Measurements from ENCODE around the gene NTSR1. TPM values are rescaled to one million over a fixed set of nuclear protein-coding genes. Genes with fewer than 3 reads are reported as not detected.

NTSR1 gene
- total RNA-seq, 1 experiment from 2014 or later: 0.16 TPM

GRCh38 chr20:62773845-62774714 lies 65.4 kb downstream of the NTSR1 start:
- no peak for TF ChIP-seq CTCF (IDR thresholded peaks at IDR 0.05; ENCODE audit: insufficient read depth in 1 of 2, low read depth in 1 of 2, low read length in 1 of 2, severe bottlenecking in 1 of 2, unreplicated experiment in 1 of 2)
- Mint-ChIP-seq H3K27me3 (ENCODE audit: insufficient read depth, unreplicated experiment) (peaks cover 10% of the 10 kb centered on the region), H3K9me3 (ENCODE audit: unreplicated experiment) (peaks cover 11% of the 10 kb centered on the region), H3K36me3 (ENCODE audit: insufficient read depth, unreplicated experiment) (no peaks in the 10 kb centered on the region), H3K4me1 (ENCODE audit: low read depth, unreplicated experiment) (peaks cover 7% of the 10 kb centered on the region), H3K27ac (ENCODE audit: unreplicated experiment) (no peak overlapping the region), H3K4me3 (ENCODE audit: unreplicated experiment) (no peak overlapping the region)
- no TSS peak for BruUV-seq (replicated peaks)
- Histone ChIP-seq H3K4me3 (ENCODE audit: low read depth, low read length) (no peak overlapping the region), H3K36me3 (ENCODE audit: control insufficient read depth, insufficient read depth, low read length) (no peaks in the 10 kb centered on the region), H3K27me3 (replicated peaks; ENCODE audit: control insufficient read depth, insufficient read depth, low read length) (peaks cover 2% of the 10 kb centered on the region), H3K9me3 (0 out of 2 replicates have a peak, but pooled peaks cover 4% of the 10 kb centered on the region), H3K4me1 (peaks cover 2% of the 10 kb centered on the region)
- DNase-seq: no peak
- intact Hi-C loops (cut with micrococcal nuclease; ENCODE audit: unreplicated experiment): no loop called here
- ChIA-PET POLR2A (no interaction called here), CTCF (interaction anchor here (0.9 kb wide), 1 partner anchor 20 kb away, joined by 3 read pairs; no protein-coding TSS in a partner anchor)

- ChIA-PET CTCF (no interaction called here), POLR2A (no interaction called here)
- no peak overlapping the region for H3K4me3 Mint-ChIP-seq (ENCODE audit: unreplicated experiment)
Observed at GRCh38 chr20:62774762-62775161, 66.1 kb downstream of the NTSR1 start.

GRCh38 chr20:62775206-62775605 lies 66.6 kb downstream of the NTSR1 start:
- Mint-ChIP-seq H3K27ac (ENCODE audit: unreplicated experiment) (no peak overlapping the region), H3K4me3 (ENCODE audit: unreplicated experiment) (no peak overlapping the region), H3K4me1 (ENCODE audit: low read depth, unreplicated experiment) (peaks cover 7% of the 10 kb centered on the region), H3K36me3 (ENCODE audit: insufficient read depth, unreplicated experiment) (no peaks in the 10 kb centered on the region), H3K9me3 (ENCODE audit: unreplicated experiment) (peaks cover 11% of the 10 kb centered on the region), H3K27me3 (ENCODE audit: insufficient read depth, unreplicated experiment) (peaks cover 10% of the 10 kb centered on the region)
- no peak for DNase-seq
- no peak for TF ChIP-seq CTCF (IDR thresholded peaks at IDR 0.05; ENCODE audit: insufficient read depth in 1 of 2, low read depth in 1 of 2, low read length in 1 of 2, severe bottlenecking in 1 of 2, unreplicated experiment in 1 of 2)
- 0 out of 2 replicates have a peak, but pooled peaks cover 4% of the 10 kb centered on the region for H3K9me3 ChIP-seq
- no peaks in the 10 kb centered on the region for H3K4me1 ChIP-seq
- H3K4me3 ChIP-seq (ENCODE audit: low read depth, low read length): no peak overlapping the region
- H3K27me3 ChIP-seq (replicated peaks; ENCODE audit: control insufficient read depth, insufficient read depth, low read length): peaks cover 2% of the 10 kb centered on the region
- intact Hi-C loops (cut with micrococcal nuclease; ENCODE audit: unreplicated experiment): no loop called here
- CTCF ChIA-PET: no interaction called here
- BruUV-seq (replicated peaks): no TSS peak
- no peaks in the 10 kb centered on the region for H3K36me3 ChIP-seq (ENCODE audit: control insufficient read depth, insufficient read depth, low read length)
- POLR2A ChIA-PET: no interaction called here

More at GRCh38 chr20:62774762-62775161, 66.1 kb downstream of the NTSR1 start:
- Mint-ChIP-seq H3K4me1 (ENCODE audit: low read depth, unreplicated experiment) (peaks cover 7% of the 10 kb centered on the region), H3K27me3 (ENCODE audit: insufficient read depth, unreplicated experiment) (peaks cover 10% of the 10 kb centered on the region), H3K9me3 (ENCODE audit: unreplicated experiment) (peaks cover 11% of the 10 kb centered on the region), H3K36me3 (ENCODE audit: insufficient read depth, unreplicated experiment) (no peaks in the 10 kb centered on the region), H3K27ac (ENCODE audit: unreplicated experiment) (no peak overlapping the region)
- BruUV-seq (replicated peaks): no TSS peak
- no peak for TF ChIP-seq CTCF (IDR thresholded peaks at IDR 0.05; ENCODE audit: insufficient read depth in 1 of 2, low read depth in 1 of 2, low read length in 1 of 2, severe bottlenecking in 1 of 2, unreplicated experiment in 1 of 2)
- H3K4me1 ChIP-seq: no peaks in the 10 kb centered on the region
- peaks cover 2% of the 10 kb centered on the region for H3K27me3 ChIP-seq (replicated peaks; ENCODE audit: control insufficient read depth, insufficient read depth, low read length)
- H3K9me3 ChIP-seq: 0 out of 2 replicates have a peak, but pooled peaks cover 4% of the 10 kb centered on the region
- no peak for DNase-seq
- H3K4me3 ChIP-seq (ENCODE audit: low read depth, low read length): no peak overlapping the region
- intact Hi-C loops (cut with micrococcal nuclease; ENCODE audit: unreplicated experiment): no loop called here
- H3K36me3 ChIP-seq (ENCODE audit: control insufficient read depth, insufficient read depth, low read length): no peaks in the 10 kb centered on the region
